Heart left ventricle (tissue), 13 donors: ENCODE results near the gene C2CD2.

Experiments
- POLR2A ChIP-seq, 2 donors: fragments of 450-650 bp; IDR thresholded peaks; one replicate each; pipeline ENCODE4 v1.6.1; 2017; ENCODE audit warnings: antibody characterized with exemption in 2 of 2, mild to moderate bottlenecking in 2 of 2, moderate library complexity in 2 of 2
- TF ChIP-seq, protein P1 (sequence below), 12 donors: fragments of 200-600 bp; sonication (generic) in 4 of 12; IDR thresholded peaks; one replicate each; pipeline versions ENCODE4 v1.5.0 to v1.8.0; 2018 to 2022; ENCODE audit warnings: antibody characterized with exemption in 12 of 12, mild to moderate bottlenecking in 5 of 12
- donor health status: ischemic (EF 13 %, LVEDD 7.1; RV severe dilation, severe dysfunction).
- donor health status: DM: no; HTN: yes; CAD: no.
- donor health status: DM: no; HTN: no; CAD: no.
- donor health status: ischemic (EF 25% LVEDD 6.9; RV normal size, moderate dysfunction).
- donor health status: ischemic (EF 25% LVEDD 5.7; RV mildly dilated, moderate dysfunction).
- donor health status: ischemic (EF 35%, LVEDD 5.7; RV mildly dilated, moderate dysfunction).
- donor health status: nonischemic (EF 11% LVEDD 7.7; RV severe dilation, severe dysfunction).
- donor health status: DM: yes; HTN: yes; CAD: no.
- donor health status: PGD.
- donor health status: ischemic (EF 29% LVEDD 5.4; RV normal size, mild dysfunction).
- donor health status: nonischemic (EF 23%, LVEDD 6.1; RV moderate dilation, normal function).

- TF ChIP-seq, protein P1, sequence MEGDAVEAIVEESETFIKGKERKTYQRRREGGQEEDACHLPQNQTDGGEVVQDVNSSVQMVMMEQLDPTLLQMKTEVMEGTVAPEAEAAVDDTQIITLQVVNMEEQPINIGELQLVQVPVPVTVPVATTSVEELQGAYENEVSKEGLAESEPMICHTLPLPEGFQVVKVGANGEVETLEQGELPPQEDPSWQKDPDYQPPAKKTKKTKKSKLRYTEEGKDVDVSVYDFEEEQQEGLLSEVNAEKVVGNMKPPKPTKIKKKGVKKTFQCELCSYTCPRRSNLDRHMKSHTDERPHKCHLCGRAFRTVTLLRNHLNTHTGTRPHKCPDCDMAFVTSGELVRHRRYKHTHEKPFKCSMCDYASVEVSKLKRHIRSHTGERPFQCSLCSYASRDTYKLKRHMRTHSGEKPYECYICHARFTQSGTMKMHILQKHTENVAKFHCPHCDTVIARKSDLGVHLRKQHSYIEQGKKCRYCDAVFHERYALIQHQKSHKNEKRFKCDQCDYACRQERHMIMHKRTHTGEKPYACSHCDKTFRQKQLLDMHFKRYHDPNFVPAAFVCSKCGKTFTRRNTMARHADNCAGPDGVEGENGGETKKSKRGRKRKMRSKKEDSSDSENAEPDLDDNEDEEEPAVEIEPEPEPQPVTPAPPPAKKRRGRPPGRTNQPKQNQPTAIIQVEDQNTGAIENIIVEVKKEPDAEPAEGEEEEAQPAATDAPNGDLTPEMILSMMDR (IDR thresholded peaks at IDR 0.05) = no peak
- no peak for TF ChIP-seq POLR2A (IDR thresholded peaks at IDR 0.05)
Observed at GRCh38 chr21:41880153-41880552, 73.7 kb downstream of the C2CD2 start.
